Measurements from ENCODE around the gene KRTAP10-12.

DNA sequence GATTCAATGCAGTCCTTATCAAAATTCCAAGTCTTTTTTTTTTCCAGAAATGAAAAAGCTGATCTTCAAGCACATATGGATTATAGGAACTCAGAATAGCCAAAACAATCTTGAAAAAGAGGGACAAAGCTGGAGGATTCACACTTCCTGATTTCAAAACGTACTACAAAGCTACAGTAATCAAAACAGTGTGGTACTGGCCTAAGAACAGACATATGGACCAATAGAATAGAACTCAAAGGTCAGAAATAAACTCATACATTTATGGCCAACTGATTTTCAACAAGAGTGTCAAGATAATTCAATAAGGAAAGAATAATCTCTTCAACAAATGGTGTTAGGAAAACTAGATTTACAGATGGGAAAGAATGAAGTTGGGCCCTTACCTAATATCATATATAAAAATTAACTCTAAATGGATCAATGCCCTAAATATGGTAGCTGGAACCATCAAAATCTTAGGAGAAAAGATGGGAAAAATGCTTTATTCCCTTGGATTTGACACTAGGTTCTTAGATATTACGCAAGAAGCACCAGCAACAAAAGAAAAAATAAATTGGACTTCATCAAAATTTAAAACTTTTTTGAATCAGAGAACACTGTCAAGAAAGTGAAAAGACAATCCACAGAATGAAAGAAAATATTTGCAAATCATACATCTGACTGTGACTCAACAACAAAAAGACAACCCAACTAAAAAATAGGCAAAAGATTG, 4.0 kb upstream of the KRTAP10-12 start:
- TF ChIP-seq, protein P1, sequence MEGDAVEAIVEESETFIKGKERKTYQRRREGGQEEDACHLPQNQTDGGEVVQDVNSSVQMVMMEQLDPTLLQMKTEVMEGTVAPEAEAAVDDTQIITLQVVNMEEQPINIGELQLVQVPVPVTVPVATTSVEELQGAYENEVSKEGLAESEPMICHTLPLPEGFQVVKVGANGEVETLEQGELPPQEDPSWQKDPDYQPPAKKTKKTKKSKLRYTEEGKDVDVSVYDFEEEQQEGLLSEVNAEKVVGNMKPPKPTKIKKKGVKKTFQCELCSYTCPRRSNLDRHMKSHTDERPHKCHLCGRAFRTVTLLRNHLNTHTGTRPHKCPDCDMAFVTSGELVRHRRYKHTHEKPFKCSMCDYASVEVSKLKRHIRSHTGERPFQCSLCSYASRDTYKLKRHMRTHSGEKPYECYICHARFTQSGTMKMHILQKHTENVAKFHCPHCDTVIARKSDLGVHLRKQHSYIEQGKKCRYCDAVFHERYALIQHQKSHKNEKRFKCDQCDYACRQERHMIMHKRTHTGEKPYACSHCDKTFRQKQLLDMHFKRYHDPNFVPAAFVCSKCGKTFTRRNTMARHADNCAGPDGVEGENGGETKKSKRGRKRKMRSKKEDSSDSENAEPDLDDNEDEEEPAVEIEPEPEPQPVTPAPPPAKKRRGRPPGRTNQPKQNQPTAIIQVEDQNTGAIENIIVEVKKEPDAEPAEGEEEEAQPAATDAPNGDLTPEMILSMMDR (IDR thresholded peaks at IDR 0.05), result no peak
- TF ChIP-seq, protein P2, sequence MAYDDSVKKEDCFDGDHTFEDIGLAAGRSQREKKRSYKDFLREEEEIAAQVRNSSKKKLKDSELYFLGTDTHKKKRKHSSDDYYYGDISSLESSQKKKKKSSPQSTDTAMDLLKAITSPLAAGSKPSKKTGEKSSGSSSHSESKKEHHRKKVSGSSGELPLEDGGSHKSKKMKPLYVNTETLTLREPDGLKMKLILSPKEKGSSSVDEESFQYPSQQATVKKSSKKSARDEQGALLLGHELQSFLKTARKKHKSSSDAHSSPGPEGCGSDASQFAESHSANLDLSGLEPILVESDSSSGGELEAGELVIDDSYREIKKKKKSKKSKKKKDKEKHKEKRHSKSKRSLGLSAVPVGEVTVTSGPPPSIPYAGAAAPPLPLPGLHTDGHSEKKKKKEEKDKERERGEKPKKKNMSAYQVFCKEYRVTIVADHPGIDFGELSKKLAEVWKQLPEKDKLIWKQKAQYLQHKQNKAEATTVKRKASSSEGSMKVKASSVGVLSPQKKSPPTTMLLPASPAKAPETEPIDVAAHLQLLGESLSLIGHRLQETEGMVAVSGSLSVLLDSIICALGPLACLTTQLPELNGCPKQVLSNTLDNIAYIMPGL (CRISPR knock-in tag; IDR thresholded peaks at IDR 0.05; ENCODE audit: borderline replicate concordance), result no peak
- TF ChIP-seq RFX5 (IDR thresholded peaks at IDR 0.05), result no peak
- TF ChIP-seq PHF8 (IDR thresholded peaks at IDR 0.05; ENCODE audit: borderline replicate concordance, low read depth), result no peak
- TF ChIP-seq NR3C1 (IDR thresholded peaks at IDR 0.05), result no peak
- no peak for TF ChIP-seq POLR2A (IDR thresholded peaks at IDR 0.05; ENCODE audit: low read length)
- TF ChIP-seq RAD21 (conservative IDR thresholded peaks at IDR 0.05 in 1 of 2, IDR thresholded peaks at IDR 0.05 in 1 of 2), result no peak
- TF ChIP-seq, protein P3, sequence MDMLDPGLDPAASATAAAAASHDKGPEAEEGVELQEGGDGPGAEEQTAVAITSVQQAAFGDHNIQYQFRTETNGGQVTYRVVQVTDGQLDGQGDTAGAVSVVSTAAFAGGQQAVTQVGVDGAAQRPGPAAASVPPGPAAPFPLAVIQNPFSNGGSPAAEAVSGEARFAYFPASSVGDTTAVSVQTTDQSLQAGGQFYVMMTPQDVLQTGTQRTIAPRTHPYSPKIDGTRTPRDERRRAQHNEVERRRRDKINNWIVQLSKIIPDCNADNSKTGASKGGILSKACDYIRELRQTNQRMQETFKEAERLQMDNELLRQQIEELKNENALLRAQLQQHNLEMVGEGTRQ (IDR thresholded peaks at IDR 0.05), result no peak
- TF ChIP-seq, protein P4, sequence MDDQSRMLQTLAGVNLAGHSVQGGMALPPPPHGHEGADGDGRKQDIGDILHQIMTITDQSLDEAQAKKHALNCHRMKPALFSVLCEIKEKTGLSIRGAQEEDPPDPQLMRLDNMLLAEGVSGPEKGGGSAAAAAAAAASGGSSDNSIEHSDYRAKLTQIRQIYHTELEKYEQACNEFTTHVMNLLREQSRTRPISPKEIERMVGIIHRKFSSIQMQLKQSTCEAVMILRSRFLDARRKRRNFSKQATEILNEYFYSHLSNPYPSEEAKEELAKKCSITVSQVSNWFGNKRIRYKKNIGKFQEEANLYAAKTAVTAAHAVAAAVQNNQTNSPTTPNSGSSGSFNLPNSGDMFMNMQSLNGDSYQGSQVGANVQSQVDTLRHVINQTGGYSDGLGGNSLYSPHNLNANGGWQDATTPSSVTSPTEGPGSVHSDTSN (IDR thresholded peaks at IDR 0.05), result no peak
- no peak for TF ChIP-seq RCOR1 (IDR thresholded peaks at IDR 0.05; ENCODE audit: low read depth, low read length)
- TF ChIP-seq EHMT2 (IDR thresholded peaks at IDR 0.05; ENCODE audit: low read depth), result no peak
